Amygdala (tissue), 56 donors: ENCODE data around the gene MAPK8IP3.

Experiments
- DNase-seq, 56 donors: peaks; one replicate each; lab custom pipeline; 2025; lab: John Stamatoyannopoulos, UW

The MAPK8IP3 gene

DNA sequence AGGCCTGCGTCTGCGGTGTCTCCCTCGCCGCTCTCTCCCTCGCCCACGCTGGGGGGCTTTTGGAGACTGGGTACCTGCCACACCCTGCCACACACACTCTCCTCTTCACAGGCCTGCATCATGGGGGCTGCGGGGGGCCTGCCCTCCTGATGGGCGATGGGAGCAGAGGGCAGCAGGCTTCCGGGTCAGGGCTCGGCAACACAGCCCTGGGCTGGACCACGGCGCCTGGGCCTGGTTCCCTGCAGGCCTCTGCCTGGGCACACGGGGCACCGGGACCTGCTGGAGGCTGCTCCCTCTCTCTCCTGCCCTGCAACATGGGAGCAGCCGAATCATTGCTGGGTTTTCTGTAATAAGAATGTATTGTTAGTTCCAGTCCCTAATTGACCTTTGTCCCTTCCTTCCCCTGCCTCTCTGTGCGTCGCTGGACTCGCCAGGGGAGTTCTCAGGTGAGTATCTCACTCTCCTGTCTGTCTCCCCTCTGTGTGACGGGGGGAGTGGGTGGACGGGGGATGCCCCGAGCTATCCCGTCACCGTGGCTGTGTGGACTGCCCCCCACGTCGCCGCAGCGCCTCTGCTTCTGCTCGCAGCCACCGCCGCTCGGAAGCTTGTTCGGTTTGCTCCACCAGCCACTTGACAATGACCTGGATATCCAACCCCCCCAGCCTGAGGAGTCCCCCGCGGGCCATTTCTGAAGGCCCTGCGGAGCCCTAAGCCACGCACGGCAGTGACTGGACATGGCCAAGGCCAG is 51.9 kb downstream of the MAPK8IP3 start:
- DNase-seq, result no peak

GRCh38 chr16:1758923-1759322 is 52.9 kb downstream of the MAPK8IP3 start:
- DNase-seq, result no peak

- no peak for DNase-seq
These were observed 53.5 kb downstream of the MAPK8IP3 start for GRCh38 chr16:1759511-1759910.

DNA sequence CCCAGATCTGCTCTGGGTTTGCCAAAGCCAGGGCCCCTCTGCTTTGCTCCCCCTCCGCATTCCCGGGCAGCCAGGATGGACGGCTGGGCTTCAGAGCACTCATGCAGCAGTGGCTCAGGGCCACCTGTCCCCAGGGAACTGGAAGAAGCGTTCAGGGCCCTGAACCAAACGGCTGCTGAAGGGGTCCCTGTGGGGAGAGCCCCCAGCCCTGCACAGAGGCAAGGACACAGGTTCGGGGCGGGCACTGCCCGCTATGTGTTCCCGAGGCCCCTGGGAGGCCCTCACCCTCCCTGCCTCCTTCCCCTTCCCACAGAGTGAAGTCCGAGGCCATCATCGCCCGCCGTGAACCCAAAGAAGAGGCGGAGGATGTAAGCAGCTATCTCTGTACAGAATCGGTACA is 54.9 kb downstream of the MAPK8IP3 start:
- no peak for DNase-seq

- no peak for DNase-seq
These were observed 55.8 kb downstream of the MAPK8IP3 start for GRCh38 chr16:1761751-1762150.

- no peak for DNase-seq
These were observed 56.3 kb downstream of the MAPK8IP3 start for GRCh38 chr16:1762196-1762878.

- peak in 3 of 56 donors; percentile 12 to 37 (median 22) for DNase-seq
These were observed 57.0 kb downstream of the MAPK8IP3 start for GRCh38 chr16:1762879-1763520.

DNA sequence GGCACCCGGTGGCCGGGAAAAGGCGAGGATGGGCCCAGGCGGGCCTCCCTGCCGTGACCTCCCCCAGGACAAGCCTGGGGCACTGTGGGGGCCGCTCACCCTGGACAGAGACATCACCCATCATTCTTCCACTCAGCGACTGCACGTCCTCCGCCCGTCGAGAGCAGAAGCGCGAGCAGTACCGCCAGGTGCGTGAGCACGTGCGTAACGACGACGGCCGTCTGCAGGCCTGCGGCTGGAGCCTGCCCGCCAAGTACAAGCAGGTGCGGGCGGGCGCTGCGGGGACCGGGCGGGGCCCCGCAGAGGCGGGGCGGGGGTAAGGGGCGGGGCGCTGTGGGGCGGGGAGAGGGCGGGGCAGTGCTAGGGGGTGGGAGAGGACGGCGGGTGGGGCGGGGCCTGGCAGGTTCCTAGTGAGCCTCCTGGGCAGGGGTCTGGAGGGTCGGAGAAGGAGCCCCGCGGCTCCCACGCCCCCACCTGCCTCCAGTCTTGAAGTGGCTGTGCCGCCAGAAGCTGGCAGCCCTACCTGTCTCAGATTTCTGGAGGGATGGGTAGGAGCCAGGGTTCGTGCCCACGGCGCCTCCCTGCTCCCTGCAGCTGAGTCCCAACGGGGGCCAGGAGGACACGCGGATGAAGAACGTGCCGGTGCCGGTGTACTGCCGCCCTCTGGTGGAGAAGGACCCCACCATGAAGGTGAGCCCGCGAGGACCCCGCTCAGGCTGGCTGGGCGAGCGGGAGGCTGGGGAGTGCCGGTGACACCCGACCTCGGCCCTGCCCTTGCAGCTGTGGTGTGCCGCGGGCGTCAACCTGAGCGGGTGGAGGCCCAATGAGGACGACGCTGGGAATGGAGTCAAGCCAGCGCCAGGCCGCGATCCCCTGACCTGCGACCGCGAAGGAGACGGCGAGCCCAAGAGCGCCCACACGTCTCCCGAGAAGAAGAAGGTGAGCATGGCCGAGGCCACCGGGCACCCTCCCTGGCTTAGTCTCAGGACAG is 57.8 kb downstream of the MAPK8IP3 start:
- peak in 1 of 56 donors; percentile 38 for DNase-seq

GRCh38 chr16:1764971-1765370 is 59.0 kb downstream of the MAPK8IP3 start:
- DNase-seq, result no peak

- no peak for DNase-seq
These were observed 59.8 kb downstream of the MAPK8IP3 start for GRCh38 chr16:1765826-1766225.

DNA sequence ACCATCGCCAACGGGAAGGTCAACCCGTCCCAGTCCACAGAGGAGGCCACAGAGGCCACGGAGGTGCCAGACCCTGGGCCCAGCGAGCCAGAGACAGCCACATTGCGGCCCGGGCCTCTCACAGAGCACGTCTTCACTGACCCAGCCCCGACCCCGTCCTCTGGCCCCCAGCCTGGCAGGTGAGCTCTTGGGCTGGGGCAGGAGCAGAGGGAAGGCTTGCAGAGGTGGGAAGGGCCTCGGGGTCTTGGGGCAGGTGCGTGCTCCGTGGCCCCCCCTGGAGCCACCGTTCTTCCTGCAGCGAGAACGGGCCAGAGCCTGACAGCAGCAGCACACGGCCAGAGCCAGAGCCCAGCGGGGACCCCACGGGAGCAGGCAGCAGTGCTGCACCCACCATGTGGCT is 60.2 kb downstream of the MAPK8IP3 start:
- DNase-seq, result no peak

DNA sequence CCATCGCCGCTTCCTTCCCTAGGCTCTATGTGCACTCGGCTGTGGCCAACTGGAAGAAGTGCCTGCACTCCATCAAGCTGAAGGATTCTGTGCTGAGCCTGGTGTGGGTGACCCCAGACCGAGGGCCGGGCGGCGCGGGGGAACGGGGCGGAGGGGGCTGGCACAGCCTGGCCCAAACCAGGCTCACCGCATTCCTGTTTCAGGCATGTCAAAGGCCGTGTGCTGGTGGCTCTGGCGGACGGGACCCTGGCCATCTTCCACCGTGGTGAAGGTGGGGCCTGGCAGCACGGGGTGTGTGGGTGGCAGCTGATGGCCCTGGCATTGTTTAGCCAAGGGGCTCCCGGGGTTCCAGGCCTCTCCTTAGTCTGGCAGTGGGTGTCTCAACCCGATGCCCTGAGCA is 60.7 kb downstream of the MAPK8IP3 start:
- DNase-seq, result no peak

GRCh38 chr16:1767116-1767994 is 61.4 kb downstream of the MAPK8IP3 start:
- DNase-seq, result no peak

DNA sequence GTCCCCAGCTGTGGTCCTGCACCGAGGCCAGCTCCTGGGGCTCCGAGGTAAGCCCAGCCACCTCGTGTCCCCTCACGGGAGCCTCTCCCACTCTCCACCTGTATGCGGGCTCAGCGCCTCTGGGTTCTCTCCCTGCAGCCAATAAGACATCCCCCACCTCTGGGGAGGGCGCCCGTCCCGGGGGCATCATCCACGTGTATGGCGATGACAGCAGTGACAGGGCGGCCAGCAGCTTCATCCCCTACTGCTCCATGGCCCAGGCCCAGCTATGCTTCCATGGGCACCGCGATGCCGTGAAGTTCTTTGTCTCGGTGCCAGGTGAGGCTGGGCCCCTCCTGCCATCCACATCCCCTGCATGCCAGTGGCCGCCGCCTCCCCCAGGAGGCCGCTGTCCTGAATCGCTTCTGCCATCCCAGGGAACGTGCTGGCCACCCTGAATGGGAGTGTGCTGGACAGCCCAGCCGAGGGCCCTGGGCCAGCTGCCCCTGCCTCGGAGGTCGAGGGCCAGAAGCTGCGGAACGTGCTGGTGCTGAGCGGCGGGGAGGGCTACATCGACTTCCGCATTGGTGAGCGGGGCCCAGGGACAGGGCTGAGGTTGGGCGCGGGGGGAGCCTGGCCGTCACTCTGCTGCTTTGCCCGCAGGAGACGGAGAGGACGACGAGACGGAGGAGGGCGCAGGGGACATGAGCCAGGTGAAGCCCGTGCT is 62.2 kb downstream of the MAPK8IP3 start:
- DNase-seq, result no peak

DNA sequence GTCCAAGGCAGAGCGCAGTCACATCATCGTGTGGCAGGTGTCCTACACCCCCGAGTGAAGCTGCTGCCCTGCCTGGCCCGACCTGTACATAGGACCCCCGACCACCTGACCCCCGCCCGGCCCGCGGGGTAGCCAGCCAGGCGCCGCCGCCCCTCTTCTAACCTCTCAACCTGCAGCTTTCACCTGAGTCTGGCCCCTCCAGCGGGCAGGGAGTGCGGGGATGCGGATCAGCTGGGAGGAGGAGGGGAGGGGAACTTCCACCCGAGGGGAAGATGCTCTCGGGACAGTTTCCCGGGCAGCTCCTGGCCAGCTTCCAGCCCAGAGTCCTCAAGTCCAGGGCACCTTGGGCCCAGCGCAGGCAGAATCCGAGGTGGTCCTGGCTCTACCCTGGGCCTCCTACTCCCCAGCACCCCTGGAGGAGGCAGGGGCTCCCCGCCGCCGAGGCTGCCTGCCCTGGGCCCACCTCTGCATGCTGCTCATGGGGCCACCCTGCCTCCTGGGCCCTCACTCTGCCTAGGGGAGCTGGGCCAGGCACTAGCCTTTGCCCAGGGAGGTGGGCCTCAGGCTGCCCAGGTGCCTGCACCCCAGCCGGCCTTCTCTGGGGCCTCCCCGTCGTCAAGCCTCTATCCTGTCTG is 62.9 kb downstream of the MAPK8IP3 start:
- DNase-seq, result no peak

DNA sequence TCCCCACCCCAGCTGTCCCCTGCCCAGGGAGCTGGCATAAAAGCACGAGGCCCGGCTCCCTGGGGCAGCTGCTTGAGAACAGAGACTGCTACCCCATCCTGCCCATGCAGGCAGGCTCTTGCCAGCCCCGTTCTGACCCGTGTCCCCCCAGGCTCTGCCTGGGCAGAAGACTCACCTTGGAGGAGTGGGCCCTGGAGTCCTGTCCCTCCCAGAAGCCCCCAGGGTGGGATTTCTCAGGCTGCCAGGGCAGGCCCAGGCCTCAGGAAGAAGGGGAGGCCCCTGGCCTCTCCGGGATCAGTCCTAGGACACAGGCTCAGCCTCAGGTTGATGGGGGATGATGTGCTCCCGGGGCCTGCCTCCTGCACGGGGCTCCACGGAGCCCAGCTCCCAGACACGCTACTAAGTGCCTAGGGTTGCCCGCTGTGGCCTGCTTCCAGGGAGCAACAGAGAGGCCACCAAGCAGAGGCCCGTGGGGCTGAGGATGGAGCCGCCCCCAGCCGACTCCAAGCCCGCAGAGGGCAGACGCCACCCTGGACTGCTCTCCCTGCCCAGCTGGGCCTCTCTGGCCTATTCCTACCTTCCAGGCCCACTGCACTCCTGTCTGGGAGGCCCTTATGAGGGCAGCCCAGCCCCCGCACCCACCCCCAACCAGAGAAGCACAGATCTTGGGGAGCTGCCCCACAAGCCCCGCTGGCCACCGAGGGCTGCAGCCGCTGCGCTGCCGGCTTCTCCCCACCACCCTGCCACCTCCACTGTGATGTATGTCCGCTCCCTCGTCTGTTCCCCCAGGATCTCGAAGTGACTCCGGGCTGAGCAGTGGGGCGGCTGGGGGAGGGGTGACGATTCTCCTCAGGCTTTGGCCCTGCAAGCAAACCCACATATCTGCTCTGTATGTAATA is 63.7 kb downstream of the MAPK8IP3 start:
- peak in 6 of 56 donors; percentile 24 to 68 (median 32) for DNase-seq
